SU-DHL-6 (cell line): ENCODE data around the gene THRAP3.

Experiments
- EZH2phosphoT487 ChIP-seq: fragments of 200-600 bp; sonication (generic), shearing (Covaris generic); conservative IDR thresholded peaks from 2 replicates; pipeline ENCODE4 v1.6.1; 2018; ENCODE audit warnings: mild to moderate bottlenecking, antibody characterized with exemption, low read length, moderate library complexity, mixed read lengths
- TF ChIP-seq, protein P1 (sequence below): fragments of 200-600 bp; sonication (generic); IDR thresholded peaks from one replicate; pipeline ENCODE4 v1.5.1; 2017; ENCODE audit warnings: antibody characterized with exemption, mild to moderate bottlenecking, low read length, moderate library complexity; ENCODE audit not compliant: insufficient read depth, poor library complexity, severe bottlenecking

DNA sequence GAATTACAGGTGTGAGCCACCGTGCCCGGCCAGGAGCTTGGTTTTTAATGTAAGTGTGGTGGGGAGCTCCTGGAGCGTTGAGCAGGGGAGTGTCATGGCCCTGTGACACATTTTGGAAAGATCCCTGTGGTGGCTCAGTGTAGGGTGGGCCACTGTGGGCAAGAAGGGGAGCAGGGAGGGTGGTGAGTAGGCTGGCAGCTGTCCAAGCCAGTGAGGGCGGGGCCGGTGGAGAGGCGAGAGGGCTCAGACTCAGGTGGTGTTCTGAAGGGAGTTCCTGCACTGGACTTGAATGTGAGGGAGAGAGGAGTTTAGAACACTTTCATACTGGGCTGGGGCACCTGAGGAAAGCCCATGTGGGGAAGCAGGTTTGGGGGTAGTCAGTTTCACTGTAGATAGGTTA is 102.3 kb downstream of the THRAP3 start:
- TF ChIP-seq EZH2phosphoT487: no peak
- TF ChIP-seq, protein P1, sequence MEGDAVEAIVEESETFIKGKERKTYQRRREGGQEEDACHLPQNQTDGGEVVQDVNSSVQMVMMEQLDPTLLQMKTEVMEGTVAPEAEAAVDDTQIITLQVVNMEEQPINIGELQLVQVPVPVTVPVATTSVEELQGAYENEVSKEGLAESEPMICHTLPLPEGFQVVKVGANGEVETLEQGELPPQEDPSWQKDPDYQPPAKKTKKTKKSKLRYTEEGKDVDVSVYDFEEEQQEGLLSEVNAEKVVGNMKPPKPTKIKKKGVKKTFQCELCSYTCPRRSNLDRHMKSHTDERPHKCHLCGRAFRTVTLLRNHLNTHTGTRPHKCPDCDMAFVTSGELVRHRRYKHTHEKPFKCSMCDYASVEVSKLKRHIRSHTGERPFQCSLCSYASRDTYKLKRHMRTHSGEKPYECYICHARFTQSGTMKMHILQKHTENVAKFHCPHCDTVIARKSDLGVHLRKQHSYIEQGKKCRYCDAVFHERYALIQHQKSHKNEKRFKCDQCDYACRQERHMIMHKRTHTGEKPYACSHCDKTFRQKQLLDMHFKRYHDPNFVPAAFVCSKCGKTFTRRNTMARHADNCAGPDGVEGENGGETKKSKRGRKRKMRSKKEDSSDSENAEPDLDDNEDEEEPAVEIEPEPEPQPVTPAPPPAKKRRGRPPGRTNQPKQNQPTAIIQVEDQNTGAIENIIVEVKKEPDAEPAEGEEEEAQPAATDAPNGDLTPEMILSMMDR: no peak
